ENCODE data around the gene ADAM12. TPM values are rescaled to one million over a fixed set of nuclear protein-coding genes. Genes with fewer than 3 reads are reported as not detected.

Gene ADAM12
- total and polyA plus RNA-seq, 5 experiments from 2014 or later, result 0.49 TPM; not detected in 4

GRCh38 chr10:126170776-126171175 is 217.5 kb downstream of the ADAM12 start:
- DNase-seq, result no peak
- H3K36me3 Mint-ChIP-seq, result no peaks in the 10 kb centered on the region
- peaks cover 0 to 10% (median 3%) of the 10 kb centered on the region in 5 donors for H3K27me3 Mint-ChIP-seq
- no peaks in the 10 kb centered on the region for H3K9me3 Mint-ChIP-seq
- POLR2A ChIA-PET, result no interaction called here
- no peak overlapping the region for H3K4me3 Mint-ChIP-seq
- ATAC-seq, result no peak
- H3K4me1 Mint-ChIP-seq, result no peaks in the 10 kb centered on the region
- no peak overlapping the region for H3K27ac Mint-ChIP-seq

- H3K4me1 Mint-ChIP-seq, result no peaks in the 10 kb centered on the region
- POLR2A ChIA-PET, result interaction anchor here (0.7 kb wide), 1 partner anchor 8 kb away, joined by 3 read pairs; no protein-coding TSS in a partner anchor
- H3K27ac Mint-ChIP-seq, result no peak overlapping the region
- ATAC-seq (no peak), DNase-seq (no peak)
- H3K36me3 Mint-ChIP-seq, result no peaks in the 10 kb centered on the region
- H3K27me3 Mint-ChIP-seq, result peaks cover 0 to 10% (median 3%) of the 10 kb centered on the region in 5 donors
- H3K9me3 Mint-ChIP-seq, result no peaks in the 10 kb centered on the region
- H3K4me3 Mint-ChIP-seq, result no peak overlapping the region
These were observed 217.9 kb downstream of the ADAM12 start for GRCh38 chr10:126170371-126170770.

GRCh38 chr10:126169899-126170298 is 218.4 kb downstream of the ADAM12 start:
- no peak overlapping the region for H3K27ac Mint-ChIP-seq
- H3K36me3 Mint-ChIP-seq, result no peaks in the 10 kb centered on the region
- H3K9me3 Mint-ChIP-seq, result no peaks in the 10 kb centered on the region
- H3K4me1 Mint-ChIP-seq, result no peaks in the 10 kb centered on the region
- no peak for ATAC-seq
- H3K4me3 Mint-ChIP-seq, result no peak overlapping the region
- POLR2A ChIA-PET, result interaction anchor here (0.7 kb wide), 1 partner anchor 8 kb away, joined by 3 read pairs; no protein-coding TSS in a partner anchor
- DNase-seq, result no peak
- peaks cover 0 to 10% (median 3%) of the 10 kb centered on the region in 5 donors for H3K27me3 Mint-ChIP-seq

- Mint-ChIP-seq H3K27me3 (peaks cover 0 to 13% (median 3%) of the 10 kb centered on the region in 5 donors), H3K27ac (no peak overlapping the region), H3K4me1 (peaks cover 0 to 1% (median 0%) of the 10 kb centered on the region in 4 donors), H3K9me3 (peaks cover 0 to 10% (median 0%) of the 10 kb centered on the region in 9 donors), H3K4me3 (no peak overlapping the region), H3K36me3 (no peaks in the 10 kb centered on the region)
- DNase-seq, result no peak
- ATAC-seq, result no peak
- POLR2A ChIA-PET, result no interaction called here
These were observed 221.5 kb downstream of the ADAM12 start for GRCh38 chr10:126166797-126167196.

- peaks cover 0 to 1% (median 0%) of the 10 kb centered on the region in 4 donors for H3K4me1 Mint-ChIP-seq
- H3K36me3 Mint-ChIP-seq, result no peaks in the 10 kb centered on the region
- DNase-seq (no peak), ATAC-seq (no peak)
- peaks cover 0 to 19% (median 3%) of the 10 kb centered on the region in 5 donors for H3K27me3 Mint-ChIP-seq
- no peak overlapping the region for H3K4me3 Mint-ChIP-seq
- peaks cover 0 to 10% (median 0%) of the 10 kb centered on the region in 9 donors for H3K9me3 Mint-ChIP-seq
- H3K27ac Mint-ChIP-seq, result no peak overlapping the region
- POLR2A ChIA-PET, result no interaction called here
These were observed 222.4 kb downstream of the ADAM12 start for GRCh38 chr10:126165874-126166273.

GRCh38 chr10:126163506-126163905 is 224.8 kb downstream of the ADAM12 start:
- peaks cover 0 to 1% (median 0%) of the 10 kb centered on the region in 4 donors for H3K4me1 Mint-ChIP-seq

GRCh38 chr10:126161691-126162090 is 226.6 kb downstream of the ADAM12 start:
- peak overlapping the region in 1 of 10 donors; percentile 42 for H3K27ac Mint-ChIP-seq
- no peaks in the 10 kb centered on the region for H3K36me3 Mint-ChIP-seq
- H3K9me3 Mint-ChIP-seq, result peaks cover 0 to 10% (median 0%) of the 10 kb centered on the region in 9 donors
- no peak for ATAC-seq
- H3K4me1 Mint-ChIP-seq, result peaks cover 0 to 5% (median 0%) of the 10 kb centered on the region in 4 donors
- DNase-seq, result no peak
- no peak overlapping the region for H3K4me3 Mint-ChIP-seq
- POLR2A ChIA-PET, result no interaction called here
- H3K27me3 Mint-ChIP-seq, result peaks cover 1 to 25% (median 18%) of the 10 kb centered on the region in 5 donors

More at GRCh38 chr10:126163506-126163905, 224.8 kb downstream of the ADAM12 start:
- POLR2A ChIA-PET, result no interaction called here
- DNase-seq (no peak), ATAC-seq (no peak)
- H3K9me3 Mint-ChIP-seq, result peaks cover 0 to 10% (median 0%) of the 10 kb centered on the region in 9 donors
- no peak overlapping the region for H3K4me3 Mint-ChIP-seq
- H3K27me3 Mint-ChIP-seq, result peaks cover 0 to 13% (median 3%) of the 10 kb centered on the region in 5 donors
- H3K36me3 Mint-ChIP-seq, result no peaks in the 10 kb centered on the region
- no peak overlapping the region for H3K27ac Mint-ChIP-seq

GRCh38 chr10:126160971-126161630 is 227.2 kb downstream of the ADAM12 start:
- POLR2A ChIA-PET, result no interaction called here
- DNase-seq (no peak), ATAC-seq (no peak)
- Mint-ChIP-seq H3K9me3 (peaks cover 0 to 10% (median 0%) of the 10 kb centered on the region in 9 donors), H3K36me3 (no peaks in the 10 kb centered on the region), H3K27me3 (peaks cover 1 to 29% (median 21%) of the 10 kb centered on the region in 5 donors), H3K4me3 (no peak overlapping the region), H3K27ac (peak overlapping the region in 1 of 10 donors; percentile 42), H3K4me1 (peaks cover 0 to 5% (median under 1%) of the 10 kb centered on the region in 4 donors)

- H3K4me3 Mint-ChIP-seq, result no peak overlapping the region
- POLR2A ChIA-PET, result no interaction called here
- no peak overlapping the region for H3K27ac Mint-ChIP-seq
- ATAC-seq (no peak), DNase-seq (no peak)
- H3K4me1 Mint-ChIP-seq, result peaks cover 0 to 5% (median 2%) of the 10 kb centered on the region in 4 donors
- H3K27me3 Mint-ChIP-seq, result peaks cover 1 to 34% (median 21%) of the 10 kb centered on the region in 5 donors
- H3K9me3 Mint-ChIP-seq, result peaks cover 0 to 10% (median 0%) of the 10 kb centered on the region in 9 donors
- no peaks in the 10 kb centered on the region for H3K36me3 Mint-ChIP-seq
These were observed 227.7 kb downstream of the ADAM12 start for GRCh38 chr10:126160571-126160970.

GRCh38 chr10:126158133-126158892 is 230.0 kb downstream of the ADAM12 start:
- H3K4me1 Mint-ChIP-seq, result peaks cover 0 to 5% (median 2%) of the 10 kb centered on the region in 4 donors
- no peak overlapping the region for H3K4me3 Mint-ChIP-seq

GRCh38 chr10:126157189-126157588 is 231.1 kb downstream of the ADAM12 start:
- Mint-ChIP-seq H3K27ac (peak overlapping the region in 2 of 10 donors; percentile 36 to 43), H3K4me1 (peaks cover 0 to 4% (median 2%) of the 10 kb centered on the region in 4 donors), H3K9me3 (peaks cover 0 to 3% (median 0%) of the 10 kb centered on the region in 9 donors), H3K36me3 (no peaks in the 10 kb centered on the region), H3K4me3 (no peak overlapping the region), H3K27me3 (peaks cover 1 to 36% (median 21%) of the 10 kb centered on the region in 5 donors)
- ATAC-seq (no peak), DNase-seq (no peak)
- POLR2A ChIA-PET, result no interaction called here

More at GRCh38 chr10:126158133-126158892, 230.0 kb downstream of the ADAM12 start:
- POLR2A ChIA-PET, result interaction anchor here (0.6 kb wide), 1 partner anchor 1582 kb away, joined by 3 read pairs; no protein-coding TSS in a partner anchor
- ATAC-seq (no peak), DNase-seq (no peak)
- H3K27ac Mint-ChIP-seq, result no peak overlapping the region
- peaks cover 0 to 10% (median 0%) of the 10 kb centered on the region in 9 donors for H3K9me3 Mint-ChIP-seq
- H3K36me3 Mint-ChIP-seq, result no peaks in the 10 kb centered on the region
- H3K27me3 Mint-ChIP-seq, result peaks cover 1 to 36% (median 21%) of the 10 kb centered on the region in 5 donors

GRCh38 chr10:126156503-126156902 is 231.8 kb downstream of the ADAM12 start:
- ATAC-seq, result no peak
- Mint-ChIP-seq H3K36me3 (no peaks in the 10 kb centered on the region), H3K27me3 (peaks cover 1 to 36% (median 21%) of the 10 kb centered on the region in 5 donors), H3K4me3 (no peak overlapping the region), H3K9me3 (peaks cover 0 to 4% (median 0%) of the 10 kb centered on the region in 9 donors), H3K27ac (peak overlapping the region in 1 of 10 donors; percentile 29), H3K4me1 (peaks cover 0 to 4% (median 2%) of the 10 kb centered on the region in 4 donors)
- DNase-seq, result no peak
- POLR2A ChIA-PET, result no interaction called here

GRCh38 chr10:126156012-126156411 is 232.3 kb downstream of the ADAM12 start:
- Mint-ChIP-seq H3K36me3 (no peaks in the 10 kb centered on the region), H3K4me1 (peaks cover 0 to 4% (median 2%) of the 10 kb centered on the region in 4 donors)
- POLR2A ChIA-PET, result no interaction called here

More at GRCh38 chr10:126156012-126156411, 232.3 kb downstream of the ADAM12 start:
- ATAC-seq (no peak), DNase-seq (no peak)
- no peak overlapping the region for H3K4me3 Mint-ChIP-seq
- H3K27me3 Mint-ChIP-seq, result peaks cover 1 to 32% (median 21%) of the 10 kb centered on the region in 5 donors
- no peak overlapping the region for H3K27ac Mint-ChIP-seq
- peaks cover 0 to 4% (median 0%) of the 10 kb centered on the region in 9 donors for H3K9me3 Mint-ChIP-seq
